Ectodermal cell (in vitro differentiated cells): ENCODE results near the gene TAF15.

Experiments
- H3K27ac ChIP-seq: 2 replicates; pipeline ENCODE4 v1.7.0; 2013; ENCODE audit warnings: mild to moderate bottlenecking, low read depth, low read length; ENCODE audit not compliant: insufficient read depth, poor library complexity, severe bottlenecking
- H3K27me3 ChIP-seq: 2 replicates; pipeline ENCODE4 v1.7.0; 2013; ENCODE audit warnings: mild to moderate bottlenecking, low read length; ENCODE audit not compliant: insufficient read depth, control insufficient read depth, poor library complexity, severe bottlenecking
- H3K36me3 ChIP-seq: one replicate; pipeline ENCODE4 v1.7.0; 2013; ENCODE audit warnings: low read length; ENCODE audit not compliant: control insufficient read depth, insufficient read depth
- H3K4me1 ChIP-seq: one replicate; pipeline ENCODE4 v1.7.0; 2013; ENCODE audit warnings: low read length; ENCODE audit not compliant: control insufficient read depth, insufficient read depth
- H3K4me3 ChIP-seq: 2 replicates; pipeline ENCODE4 v1.7.0; 2013; ENCODE audit warnings: low read depth, low read length, control low read depth; ENCODE audit not compliant: insufficient read depth
- H3K9me3 ChIP-seq: 2 replicates; pipeline ENCODE4 v1.7.0; 2013; ENCODE audit warnings: mild to moderate bottlenecking, low read length, moderate library complexity; ENCODE audit not compliant: control insufficient read depth
- WGBS, 2 experiments: methylation state at CpG; one replicate each; pipeline ENCODE4 v1.1.7; 2013; ENCODE audit warnings: missing lambda C conversion rate in 2 of 2; 5-methylcytosine and 5-hydroxymethylcytosine counted together

Gene TAF15

GRCh38 chr17:35786941-35787432 is 22.3 kb upstream of the TAF15 start:
- Histone ChIP-seq H3K27me3 (peaks cover 6% of the 10 kb centered on the region), H3K27ac (no peak overlapping the region), H3K4me1 (no peaks in the 10 kb centered on the region), H3K36me3 (no peaks in the 10 kb centered on the region), H3K4me3 (no peak overlapping the region), H3K9me3 (no peaks in the 10 kb centered on the region)
- WGBS, 2 experiments: 67 to 69% methylated on average over 3 of the region's 3 CpGs

GRCh38 chr17:35788477-35789368 is 20.6 kb upstream of the TAF15 start:
- H3K36me3 ChIP-seq: no peaks in the 10 kb centered on the region
- no peaks in the 10 kb centered on the region for H3K4me1 ChIP-seq
- no peak overlapping the region for H3K4me3 ChIP-seq
- H3K27ac ChIP-seq: no peak overlapping the region
- WGBS, 2 experiments: 69 to 74% methylated on average over 2 of the region's 2 CpGs
- no peaks in the 10 kb centered on the region for H3K9me3 ChIP-seq
- peaks cover 23% of the 10 kb centered on the region for H3K27me3 ChIP-seq

GRCh38 chr17:35790841-35791240 is 18.4 kb upstream of the TAF15 start:
- Histone ChIP-seq H3K27ac (no peak overlapping the region), H3K4me1 (no peaks in the 10 kb centered on the region)

DNA sequence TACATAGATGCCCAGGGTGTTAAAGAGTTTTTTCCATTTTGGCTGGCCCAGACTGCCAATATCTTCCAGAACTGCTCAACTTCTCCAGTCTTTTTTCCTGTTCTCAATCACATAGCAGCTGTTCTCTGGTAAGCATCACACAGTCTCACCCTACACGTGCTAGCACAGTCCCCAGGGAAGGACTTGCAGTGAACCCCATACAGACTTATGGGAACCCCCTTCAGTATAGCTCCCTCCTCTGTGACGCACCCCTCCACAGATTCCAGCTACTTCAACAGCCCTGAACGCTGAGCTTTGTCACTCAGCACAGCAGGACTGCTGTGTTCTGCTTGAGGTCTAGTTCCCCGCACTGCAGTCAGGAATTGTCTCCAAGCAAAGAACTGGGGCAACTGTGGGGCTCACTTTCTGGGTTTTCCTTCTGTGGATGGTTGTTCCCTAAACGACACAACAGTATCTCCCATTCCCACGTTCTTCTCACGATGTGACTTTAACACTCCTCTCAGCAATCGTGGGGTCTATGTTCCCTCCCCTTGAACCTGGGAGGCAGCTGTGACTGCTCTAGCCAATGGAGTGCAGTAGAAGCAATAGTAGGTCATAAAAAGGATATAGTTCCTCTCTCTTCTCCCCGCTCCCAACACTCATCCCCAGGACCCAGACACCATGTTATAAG is 17.5 kb upstream of the TAF15 start:
- 46 to 52% methylated on average over 9 of the region's 9 CpGs for WGBS, 2 experiments
- Histone ChIP-seq H3K27me3 (peaks cover 54% of the 10 kb centered on the region), H3K36me3 (no peaks in the 10 kb centered on the region), H3K27ac (no peak overlapping the region), H3K4me1 (no peaks in the 10 kb centered on the region), H3K4me3 (no peak overlapping the region), H3K9me3 (no peaks in the 10 kb centered on the region)

More at GRCh38 chr17:35790841-35791240, 18.4 kb upstream of the TAF15 start:
- Histone ChIP-seq H3K36me3 (no peaks in the 10 kb centered on the region), H3K4me3 (no peak overlapping the region), H3K9me3 (no peaks in the 10 kb centered on the region), H3K27me3 (peaks cover 45% of the 10 kb centered on the region)
- WGBS, 2 experiments: 95 to 96% methylated on average over 3 of the region's 3 CpGs

- Histone ChIP-seq H3K27ac (no peak overlapping the region), H3K4me1 (no peaks in the 10 kb centered on the region), H3K36me3 (no peaks in the 10 kb centered on the region), H3K9me3 (no peaks in the 10 kb centered on the region), H3K27me3 (peaks cover 69% of the 10 kb centered on the region), H3K4me3 (no peak overlapping the region)
- WGBS, 2 experiments: 69 to 71% methylated on average over 3 of the region's 3 CpGs
These were observed 16.0 kb upstream of the TAF15 start for GRCh38 chr17:35793257-35793656.

DNA sequence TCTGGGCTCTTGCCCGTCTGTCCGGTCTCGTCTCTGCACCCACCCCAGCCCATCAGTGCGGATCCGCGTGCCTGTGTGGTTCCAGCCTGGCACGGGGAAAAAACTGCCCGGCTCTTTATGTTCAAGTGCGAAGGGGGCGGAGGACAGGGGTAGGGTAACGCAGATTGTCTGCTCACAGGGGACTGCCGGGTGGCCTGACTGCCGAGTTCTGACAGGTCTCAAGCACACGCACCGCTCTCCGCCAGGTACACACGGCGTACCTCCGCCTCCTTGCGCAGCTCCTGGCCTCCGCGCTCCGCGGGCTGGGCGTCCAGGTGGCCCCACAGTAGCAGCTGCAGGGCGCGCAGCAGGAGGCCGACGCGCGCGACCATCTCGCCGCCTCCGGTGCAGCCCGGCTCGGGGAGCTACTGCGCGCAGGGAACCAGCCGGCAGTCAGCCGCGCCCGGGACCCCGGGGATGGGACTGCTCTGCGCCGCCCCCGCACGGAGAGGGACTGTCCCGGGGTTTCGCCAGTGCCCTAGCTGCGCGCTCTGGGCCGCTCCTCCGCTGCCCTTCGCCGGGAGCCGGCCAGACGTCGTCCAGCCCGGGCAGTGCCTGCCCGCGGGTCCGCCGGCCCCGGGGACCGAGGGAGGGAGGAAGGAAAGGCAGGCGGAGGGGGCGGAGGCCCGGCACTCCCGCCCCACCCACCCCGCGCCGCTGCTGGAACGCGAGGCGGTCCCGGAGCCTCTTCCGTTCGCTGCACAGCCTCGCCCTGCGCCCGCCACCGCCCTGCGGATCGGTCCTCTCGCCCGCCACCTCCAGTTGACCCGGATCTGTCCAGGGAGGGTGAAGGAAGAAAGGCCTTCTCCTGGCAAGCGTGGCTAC is 14.0 kb upstream of the TAF15 start, which contains the start of gene MMP28:
Gene MMP28 (minus strand): TSS at position 635 of the 864 bp plus-strand sequence. CDS start 264 bp downstream, at position 371.
- no peak within 1 kb of the TSS for H3K27ac ChIP-seq
- no peaks in the 10 kb centered on the region for H3K9me3 ChIP-seq
- H3K27me3 ChIP-seq: peaks cover 71% of the 10 kb centered on the region
- no peaks in the 10 kb centered on the region for H3K36me3 ChIP-seq
- H3K4me3 ChIP-seq: peak within 1 kb of the TSS; percentile 42
- no peaks in the 10 kb centered on the region for H3K4me1 ChIP-seq
- WGBS, 2 experiments: 1 to 2% methylated on average over 89 of the region's 89 CpGs

GRCh38 chr17:35795871-35796265 is 13.4 kb upstream of the TAF15 start:
- Histone ChIP-seq H3K27ac (no peak overlapping the region), H3K4me3 (peak overlapping the region; percentile 42), H3K9me3 (no peaks in the 10 kb centered on the region), H3K4me1 (no peaks in the 10 kb centered on the region), H3K36me3 (no peaks in the 10 kb centered on the region), H3K27me3 (peaks cover 71% of the 10 kb centered on the region)
- 46 to 48% methylated on average over 8 of the region's 8 CpGs for WGBS, 2 experiments

DNA sequence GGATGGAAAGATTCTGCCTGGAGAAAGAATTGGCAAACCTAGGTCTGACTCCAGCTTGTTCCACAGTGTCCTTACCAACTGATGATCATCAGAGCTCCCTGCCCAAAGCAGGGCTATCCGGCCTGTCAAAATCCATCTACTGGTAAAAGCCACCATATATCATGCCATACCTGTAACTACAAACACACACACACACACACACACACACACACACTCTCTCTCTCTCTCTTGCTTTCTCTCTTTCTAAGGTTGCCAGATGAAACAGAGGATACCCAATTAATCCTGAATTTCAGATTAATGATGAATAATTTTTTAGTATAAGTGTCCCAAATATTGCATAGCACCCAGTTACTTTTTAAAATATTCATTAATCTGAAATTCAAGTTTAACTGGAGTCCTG is 12.3 kb upstream of the TAF15 start:
- Histone ChIP-seq H3K4me1 (no peaks in the 10 kb centered on the region), H3K27ac (no peak overlapping the region), H3K9me3 (no peaks in the 10 kb centered on the region), H3K27me3 (peaks cover 66% of the 10 kb centered on the region), H3K36me3 (no peaks in the 10 kb centered on the region), H3K4me3 (no peak overlapping the region)
- WGBS, 2 experiments: 75 to 84% methylated on average over 1 of the region's 1 CpG

DNA sequence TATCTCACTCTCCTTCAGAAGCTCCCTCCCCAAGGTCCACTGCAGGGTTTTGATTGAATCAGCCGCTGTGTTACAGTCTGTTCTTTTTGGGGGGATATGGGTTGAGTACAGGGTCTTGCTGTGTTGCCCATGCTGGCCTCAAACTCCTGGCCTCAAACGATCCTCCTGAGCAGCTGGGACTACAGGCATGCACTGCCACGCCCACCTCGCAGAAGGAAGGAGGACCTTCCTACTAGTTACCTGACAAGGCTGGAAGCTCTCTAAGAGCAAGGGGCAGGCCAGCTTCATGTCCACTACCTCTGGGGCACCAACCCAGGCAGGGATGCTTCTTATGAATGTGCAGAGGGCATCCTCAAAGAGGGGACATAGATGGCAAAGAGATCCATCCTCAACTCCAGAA is 11.9 kb upstream of the TAF15 start:
- Histone ChIP-seq H3K27ac (no peak overlapping the region), H3K36me3 (no peaks in the 10 kb centered on the region), H3K27me3 (peaks cover 62% of the 10 kb centered on the region), H3K4me1 (no peaks in the 10 kb centered on the region), H3K4me3 (no peak overlapping the region), H3K9me3 (no peaks in the 10 kb centered on the region)
- 48 to 59% methylated on average over 4 of the region's 4 CpGs for WGBS, 2 experiments
